Measurements from ENCODE around the gene GREB1. TPM values are rescaled to one million over a fixed set of nuclear protein-coding genes. Genes with fewer than 3 reads are reported as not detected.

GREB1 gene
- total RNA-seq, 1 experiment from 2014 or later, result 16.5 TPM

- no peaks in the 10 kb centered on the region for H3K9me3 ChIP-seq (ENCODE audit: control insufficient read depth, low read depth, low read length)
- no peak overlapping the region for H2BK15ac ChIP-seq (ENCODE audit: low read depth, low read length)
- no peaks in the 10 kb centered on the region for H3K4me1 ChIP-seq (ENCODE audit: insufficient read depth, low read length)
- H3K9me3 Mint-ChIP-seq, result no peaks in the 10 kb centered on the region
- no peak overlapping the region for H2AFZ ChIP-seq (ENCODE audit: low read length)
- H3K36me3 Mint-ChIP-seq (ENCODE audit: insufficient read depth in 1 of 3, low read depth in 3 of 3), result peaks cover 35 to 51% (median 38%) of the 10 kb centered on the region in 3 experiments
- no peaks in the 10 kb centered on the region for H3K79me1 ChIP-seq (ENCODE audit: insufficient read depth, low read depth, low read length, poor library complexity, severe bottlenecking)
- no peak for TF ChIP-seq CTCF (conservative IDR thresholded peaks at IDR 0.05)
- no peaks in the 10 kb centered on the region for H3K23me2 ChIP-seq (ENCODE audit: insufficient read length, low read depth, low read length, poor library complexity, severe bottlenecking)
- no peak overlapping the region for H3K27ac ChIP-seq (ENCODE audit: insufficient read length, low read depth, low read length)
- no peak overlapping the region for H3K23ac ChIP-seq (ENCODE audit: insufficient read length, low read depth, low read length)
- no peak overlapping the region for H3K4me2 ChIP-seq (ENCODE audit: insufficient read depth, insufficient read length, low read length)
- no peak overlapping the region for H3T11ph ChIP-seq (ENCODE audit: low read length)
- no peak overlapping the region for H4K91ac ChIP-seq (ENCODE audit: insufficient read length, low read depth, low read length)
- H2BK5ac ChIP-seq (ENCODE audit: insufficient read length, low read length), result no peak overlapping the region
- H3K79me2 ChIP-seq (ENCODE audit: insufficient read depth, low read length), result no peaks in the 10 kb centered on the region
- H2AK5ac ChIP-seq (ENCODE audit: insufficient read length, low read length), result no peak overlapping the region
- no peak overlapping the region for H2BK120ac ChIP-seq (ENCODE audit: low read depth, low read length, poor library complexity, severe bottlenecking)
- WGBS (ENCODE audit: extremely low coverage, insufficient read length, low lambda C conversion rate), result no CpG with 5 or more reads among the region's 3 CpGs
- no peak overlapping the region for H3K14ac ChIP-seq (ENCODE audit: insufficient read depth, low read length)
- no peaks in the 10 kb centered on the region for H3K4me1 Mint-ChIP-seq
- H2BK12ac ChIP-seq (ENCODE audit: insufficient read length, low read depth, low read length), result no peak overlapping the region
- no peaks in the 10 kb centered on the region for H4K20me1 ChIP-seq (ENCODE audit: control insufficient read depth, insufficient read depth, insufficient read length)
- no peak overlapping the region for H3K4ac ChIP-seq (ENCODE audit: low read depth, low read length)
- H3K27me3 ChIP-seq (ENCODE audit: insufficient read depth, low read length), result no peaks in the 10 kb centered on the region
- no peak overlapping the region for H3K18ac ChIP-seq (ENCODE audit: insufficient read length, low read depth, low read length)
- no peak overlapping the region for H3K9ac ChIP-seq (ENCODE audit: extremely low read depth, insufficient read length, low read length)
- no peak for DNase-seq
- H3K56ac ChIP-seq (ENCODE audit: insufficient read length, low read depth, low read length), result no peak overlapping the region
- H4K8ac ChIP-seq (replicated peaks; ENCODE audit: insufficient read length, low read depth, low read length), result no peak overlapping the region
- H2BK20ac ChIP-seq (ENCODE audit: low read depth, low read length, poor library complexity, severe bottlenecking), result no peak overlapping the region
- H3K27ac Mint-ChIP-seq, result peak overlapping the region in 1 of 3 experiments; percentile 87; a peak in 1 of 7 replicates
- no peaks in the 10 kb centered on the region for H3K27me3 Mint-ChIP-seq (ENCODE audit: low read depth)
- no peak overlapping the region for H3K4me3 Mint-ChIP-seq
- no peak overlapping the region for H4K5ac ChIP-seq (ENCODE audit: insufficient read length, low read depth, low read length)
These were observed 81.4 kb downstream of the GREB1 start for GRCh38 chr2:11615209-11615608.
